IMR-90 (cell line): ENCODE results near the gene H2BK1. TPM values are rescaled to one million over a fixed set of nuclear protein-coding genes. Genes with fewer than 3 reads are reported as not detected.

Source experiments
- ATAC-seq: fragments of 200-7000 bp; cut with Tn5 transposase; 2 replicates; pipeline ENCODE4 v1.9.1; 2020; ENCODE audit warnings: low read depth, mild to moderate bottlenecking, moderate library complexity
- BruUV-seq: library from RNA; stranded (reverse); fragments of 400-500 nt; replicated peaks from 2 replicates; lab custom pipeline; 2021; lab: Mats Ljungman, UMichigan
- CTCF ChIA-PET: fragments of 300-600 bp; formaldehyde crosslinking; extraction: SDS; loops from one replicate; lab custom pipeline; 2021; ENCODE audit warnings: antibody characterized with exemption; lab: Yijun Ruan, JAX
- POLR2A ChIA-PET: fragments of 300-600 bp; sonication (Branson Sonifier 250); formaldehyde crosslinking; loops from one replicate; lab custom pipeline; 2022; ENCODE audit warnings: antibody characterized with exemption; ENCODE audit not compliant: unreplicated experiment; lab: Charles Lee
- DNase-seq: peaks from one replicate; pipeline ENCODE4 v3.0.0; 2013
- H2AFZ ChIP-seq: replicated peaks from 2 replicates; pipeline ENCODE3; 2013; ENCODE audit warnings: low read length, mild to moderate bottlenecking; ENCODE audit not compliant: poor library complexity
- H2AK5ac ChIP-seq: 2 replicates; pipeline ENCODE4 v1.6.1; 2013; ENCODE audit warnings: low read depth, low read length, inconsistent platforms
- H2AK9ac ChIP-seq: replicated peaks from 2 replicates; pipeline ENCODE3; 2013; ENCODE audit warnings: mild to moderate bottlenecking, low read depth, low read length, moderate library complexity; ENCODE audit not compliant: poor library complexity
- H2BK120ac ChIP-seq: 2 replicates; pipeline ENCODE4 v1.6.1; 2013; ENCODE audit warnings: low read depth, low read length, inconsistent platforms
- H2BK15ac ChIP-seq: 3 replicates; pipeline ENCODE4 v1.6.1; 2013; ENCODE audit warnings: low read depth, low read length, inconsistent platforms
- H2BK20ac ChIP-seq: 2 replicates; pipeline ENCODE4 v1.6.1; 2013; ENCODE audit warnings: low read depth, mild to moderate bottlenecking, inconsistent platforms, low read length, moderate library complexity
- H2BK5ac ChIP-seq: 2 replicates; pipeline ENCODE4 v1.6.1; 2013; ENCODE audit warnings: mild to moderate bottlenecking, low read depth, low read length, inconsistent platforms; ENCODE audit not compliant: poor library complexity, severe bottlenecking
- H3K14ac ChIP-seq: replicated peaks from 2 replicates; pipeline ENCODE4 v1.6.1; 2013; ENCODE audit warnings: low read depth, low read length, inconsistent platforms
- H3K18ac ChIP-seq: 2 replicates; pipeline ENCODE4 v1.6.1; 2013; ENCODE audit warnings: low read depth, low read length, control low read depth
- H3K23ac ChIP-seq: 2 replicates; pipeline ENCODE4 v1.6.1; 2013; ENCODE audit warnings: low read depth, low read length, inconsistent platforms
- H3K27ac ChIP-seq: 2 replicates; pipeline ENCODE4 v1.5.1; 2013; ENCODE audit warnings: mild to moderate bottlenecking, control low read depth, low read length; ENCODE audit not compliant: insufficient read depth
- H3K27me3 ChIP-seq: 2 replicates; pipeline ENCODE4 v1.6.1; 2013; ENCODE audit warnings: low read length; ENCODE audit not compliant: control insufficient read depth, insufficient read depth
- H3K36me3 ChIP-seq: 2 replicates; pipeline ENCODE4 v1.6.1; 2013; ENCODE audit warnings: low read length, mixed read lengths; ENCODE audit not compliant: control insufficient read depth, insufficient read depth
- H3K4ac ChIP-seq: 2 replicates; pipeline ENCODE4 v1.6.1; 2013; ENCODE audit warnings: low read depth, low read length, inconsistent platforms
- H3K4me1 ChIP-seq: 2 replicates; pipeline ENCODE4 v1.6.1; 2013; ENCODE audit warnings: low read length, mixed read lengths; ENCODE audit not compliant: control insufficient read depth, insufficient read depth
- H3K4me2 ChIP-seq: 2 replicates; pipeline ENCODE4 v1.6.1; 2013; ENCODE audit warnings: low read depth, mild to moderate bottlenecking, control low read depth, low read length, moderate library complexity
- H3K4me3 ChIP-seq: 2 replicates; pipeline ENCODE4 v1.5.1; 2013; ENCODE audit warnings: low read depth, mild to moderate bottlenecking, control low read depth, low read length, moderate library complexity; ENCODE audit not compliant: insufficient read depth
- H3K56ac ChIP-seq: 2 replicates; pipeline ENCODE4 v1.6.1; 2013; ENCODE audit warnings: low read length, inconsistent platforms; ENCODE audit not compliant: insufficient read depth; ENCODE audit errors: extremely low read depth
- H3K79me1 ChIP-seq, 2 experiments: 2 replicates each; pipeline ENCODE4 v1.6.1; 2013; ENCODE audit warnings: low read length in 2 of 2, inconsistent platforms in 1 of 2, low read depth in 1 of 2
- H3K9ac ChIP-seq: 2 replicates; pipeline ENCODE4 v1.6.1; 2013; ENCODE audit warnings: low read depth, low read length, control low read depth
- H3K9me1 ChIP-seq: 2 replicates; pipeline ENCODE4 v1.6.1; 2013; ENCODE audit warnings: low read length, inconsistent platforms; ENCODE audit not compliant: insufficient read depth
- H3K9me3 ChIP-seq: 2 replicates; pipeline ENCODE4 v1.6.1; 2013; ENCODE audit warnings: low read length; ENCODE audit not compliant: control insufficient read depth, insufficient read depth
- H4K20me1 ChIP-seq: 2 replicates; pipeline ENCODE4 v1.6.1; 2013; ENCODE audit warnings: low read length, inconsistent platforms; ENCODE audit not compliant: insufficient read depth
- H4K5ac ChIP-seq: 2 replicates; pipeline ENCODE4 v1.6.1; 2013; ENCODE audit warnings: mild to moderate bottlenecking, low read depth, low read length, control low read depth
- H4K8ac ChIP-seq, 2 experiments: 2 replicates each; pipeline ENCODE4 v1.6.1; 2013; ENCODE audit warnings: low read depth in 2 of 2, low read length in 2 of 2, control low read depth in 1 of 2, inconsistent platforms in 1 of 2
- H4K91ac ChIP-seq: 2 replicates; pipeline ENCODE4 v1.6.1; 2013; ENCODE audit warnings: low read depth, low read length, inconsistent platforms; ENCODE audit not compliant: insufficient read depth
- FOS ChIP-seq: fragments of 150-350 bp; IDR thresholded peaks from 2 replicates; pipeline ENCODE4 v1.6.1; 2016; ENCODE audit warnings: low read depth, low read length
- SMC3 ChIP-seq: fragments of 150-350 bp; IDR thresholded peaks from 2 replicates; pipeline ENCODE4 v1.6.1; 2016; ENCODE audit warnings: low read depth, mild to moderate bottlenecking, antibody characterized with exemption, low read length, moderate library complexity
- WGBS, 2 experiments: methylation state at CpG; one replicate each; pipeline versions ENCODE4 v1.1.5 to v1.1.7; 2013; ENCODE audit warnings: missing lambda C conversion rate in 2 of 2; ENCODE audit not compliant: insufficient read length in 1 of 2; ENCODE audit errors: extremely low coverage in 2 of 2; 5-methylcytosine and 5-hydroxymethylcytosine counted together
- dilution Hi-C: fragments of 300-500 bp; cut with HindIII; formaldehyde crosslinking; loops from one replicate; pipeline ENCODE4 v1.14.3; 2018; ENCODE audit warnings: low sequenced_read_pairs; ENCODE audit not compliant: unreplicated experiment
- in situ Hi-C: fragments of 300-500 bp; cut with MboI; formaldehyde crosslinking; loops from 3 replicates; pipeline ENCODE4 v1.14.3; 2019; ENCODE audit warnings: low sequenced_read_pairs, inconsistent platforms, mixed read lengths
- intact Hi-C: fragments of 100-400 bp; cut with micrococcal nuclease; formaldehyde crosslinking; loops from 2 replicates; pipeline ENCODE4 v1.10.0; 2022
- polyA plus RNA-seq, 3 experiments: library from polyadenylated mRNA; depleted of rRNA; stranded (reverse); fragments of >200 nt; gene quantifications; 2 replicates each; pipeline ENCODE4 v1.2.3, GENCODE V29; 2012; ENCODE audit warnings: low replicate concordance in 1 of 3
- total RNA-seq: library from RNA; depleted of rRNA; stranded (reverse); fragments of >200 nt; gene quantifications from 2 replicates; pipeline ENCODE4 v1.2.3, GENCODE V29; 2012

The H2BK1 gene
- total and polyA plus RNA-seq, 2 of the 4 experiments (the other 2 are of a cell fraction), result not detected

DNA sequence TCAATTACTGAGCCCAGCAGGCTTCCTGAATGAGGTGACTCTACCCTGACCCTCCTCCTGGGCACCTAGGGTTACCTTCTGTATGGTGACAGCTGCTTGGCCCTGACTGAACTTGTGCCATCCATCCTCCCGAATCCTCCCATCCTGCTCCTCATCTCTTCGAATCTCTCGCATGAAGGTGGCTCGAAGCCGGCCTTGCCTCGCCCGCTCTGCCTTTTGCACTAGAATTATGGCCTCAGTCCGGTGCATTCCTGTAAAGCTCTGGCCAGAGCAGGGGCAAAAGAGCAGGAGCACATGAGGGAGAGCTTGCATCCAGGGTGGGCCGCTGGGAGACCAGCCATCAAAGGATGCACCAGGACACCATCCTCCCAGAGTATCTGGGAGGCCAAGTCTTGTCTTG is 7.5 kb downstream of the H2BK1 start:
- no peak overlapping the region for H2BK20ac ChIP-seq
- dilution Hi-C loops, result no loop called here
- H2AK5ac ChIP-seq, result no peak overlapping the region
- H3K9me1 ChIP-seq, result no peaks in the 10 kb centered on the region
- TF ChIP-seq FOS (no peak), SMC3 (no peak)
- in situ Hi-C loops, result no loop called here
- H3K18ac ChIP-seq, result no peak overlapping the region
- H2BK120ac ChIP-seq, result no peak overlapping the region
- H3K4me2 ChIP-seq, result no peak overlapping the region
- H3K9ac ChIP-seq, result no peak overlapping the region
- no peak overlapping the region for H3K27ac ChIP-seq
- 90% methylated on average over 4 of the region's 9 CpGs; no CpG with 5 or more reads in 1 of the 2 experiments for WGBS, 2 experiments
- no peak overlapping the region for H3K56ac ChIP-seq
- H3K4me3 ChIP-seq, result no peak overlapping the region
- no peaks in the 10 kb centered on the region for H4K20me1 ChIP-seq
- CTCF ChIA-PET, result no interaction called here
- DNase-seq, result no peak
- no peaks in the 10 kb centered on the region for H3K36me3 ChIP-seq
- no peak overlapping the region for H4K8ac ChIP-seq
- no peak overlapping the region for H3K14ac ChIP-seq
- H2BK5ac ChIP-seq, result no peak overlapping the region
- no peaks in the 10 kb centered on the region for H3K79me1 ChIP-seq
- no peak overlapping the region for H4K5ac ChIP-seq
- no peak overlapping the region for H2AK9ac ChIP-seq
- intact Hi-C loops, result no loop called here
- POLR2A ChIA-PET, result no interaction called here
- H2AFZ ChIP-seq, result no peak overlapping the region
- H3K9me3 ChIP-seq, result no peaks in the 10 kb centered on the region
- no peak overlapping the region for H3K4ac ChIP-seq
- no peak overlapping the region for H4K91ac ChIP-seq
- H2BK15ac ChIP-seq, result no peak overlapping the region
- H3K4me1 ChIP-seq, result no peaks in the 10 kb centered on the region
- ATAC-seq, result no peak
- H3K23ac ChIP-seq, result no peak overlapping the region
- no TSS peak for BruUV-seq
- peaks cover 90% of the 10 kb centered on the region for H3K27me3 ChIP-seq
